ENCODE results near the gene DNAJC9.
A peak's percentile ranks its signal among the peaks of the same experiment; 100 is the strongest.
"Not testable (repeated sequence)": the region's sequence is repeated elsewhere in the genome, so short reads cannot be mapped to it uniquely, and the experiment has no call there.

Gene DNAJC9

GRCh38 chr10:73246646-73247508 is at the start of gene DNAJC9:
Gene DNAJC9, minus strand, starts transcription at chr10:73247255. Its CDS starts 66 bp downstream, at chr10:73247189.
- peak; percentile 99 for DNase-seq

DNA sequence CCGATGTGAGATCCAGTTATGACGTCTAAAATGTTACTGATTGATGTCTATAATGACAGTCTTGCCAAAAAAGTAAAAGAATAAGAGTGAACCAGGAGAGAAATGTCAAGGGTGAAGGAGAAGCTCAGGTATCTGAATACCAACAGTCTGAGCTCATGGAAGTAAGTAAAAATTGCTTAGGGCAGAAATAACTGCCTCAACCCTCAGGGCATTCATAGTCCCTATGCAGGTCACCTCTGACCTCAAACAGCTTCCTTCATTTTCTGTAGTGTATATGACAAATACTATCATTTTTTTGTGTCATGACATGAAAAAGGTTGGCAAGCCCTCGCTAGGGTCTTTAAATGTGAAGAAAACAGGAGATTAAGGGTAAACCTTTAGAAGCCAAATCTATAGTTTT is 46.4 kb upstream of the DNAJC9 start:
- DNase-seq: no peak

DNA sequence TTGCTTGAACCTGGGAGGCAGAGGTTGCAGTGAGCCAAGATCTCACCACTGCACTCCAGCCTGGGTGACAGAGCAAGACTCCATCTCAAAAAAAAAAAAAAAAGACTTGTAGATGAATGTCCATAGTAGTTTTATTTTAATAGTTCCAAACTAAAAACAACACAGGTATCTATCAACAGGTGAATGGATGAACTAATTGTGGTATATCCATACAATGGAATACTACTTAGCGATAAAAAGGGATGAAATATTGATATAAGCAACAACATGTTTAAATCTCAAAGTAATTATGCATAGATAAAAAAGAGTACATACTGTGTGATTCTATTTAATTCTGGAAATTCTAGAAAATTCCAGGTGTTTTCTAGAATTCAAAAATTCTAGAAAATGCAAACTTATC is 42.9 kb upstream of the DNAJC9 start:
- no peak for DNase-seq

DNA sequence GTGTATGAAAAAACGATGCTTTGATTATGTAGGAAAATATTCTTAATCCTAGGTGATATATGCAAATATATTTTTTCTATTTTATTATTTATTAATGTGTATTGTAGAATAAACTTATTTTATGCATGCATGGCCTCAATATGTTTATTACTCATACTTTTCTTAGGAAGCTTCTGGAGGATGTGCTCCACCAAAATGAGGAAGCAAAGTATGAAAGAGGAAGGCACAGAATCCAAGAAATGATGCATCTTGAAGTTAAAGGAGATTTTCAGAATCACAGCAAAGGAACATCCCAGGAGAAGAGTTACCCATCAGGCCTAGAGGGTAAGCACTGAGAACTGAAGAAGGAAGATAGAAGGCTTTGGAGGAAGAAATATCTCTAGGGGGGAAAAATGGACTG is 40.4 kb upstream of the DNAJC9 start:
- no peak for DNase-seq

- no peak for DNase-seq
Observed at GRCh38 chr10:73281097-73281496, 34.0 kb upstream of the DNAJC9 start.

DNA sequence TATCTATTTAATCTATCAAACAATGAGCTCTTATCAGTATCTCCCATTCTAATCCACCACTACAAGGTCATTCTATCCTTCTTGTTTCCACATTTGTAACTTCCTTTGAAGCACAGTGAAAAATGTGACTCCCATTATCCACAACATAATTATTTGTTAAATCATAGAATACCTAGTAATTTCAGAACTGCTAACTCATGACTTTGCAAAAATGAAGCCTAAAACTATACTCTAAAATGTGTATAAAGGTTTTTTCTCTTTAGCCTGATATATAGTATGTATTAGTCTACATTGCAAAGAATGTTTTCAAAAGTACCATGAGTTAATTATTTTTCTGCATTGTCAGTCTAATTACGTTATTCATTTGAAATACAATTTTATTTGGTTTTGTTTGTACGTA is 17.4 kb upstream of the DNAJC9 start:
- DNase-seq: no peak

DNA sequence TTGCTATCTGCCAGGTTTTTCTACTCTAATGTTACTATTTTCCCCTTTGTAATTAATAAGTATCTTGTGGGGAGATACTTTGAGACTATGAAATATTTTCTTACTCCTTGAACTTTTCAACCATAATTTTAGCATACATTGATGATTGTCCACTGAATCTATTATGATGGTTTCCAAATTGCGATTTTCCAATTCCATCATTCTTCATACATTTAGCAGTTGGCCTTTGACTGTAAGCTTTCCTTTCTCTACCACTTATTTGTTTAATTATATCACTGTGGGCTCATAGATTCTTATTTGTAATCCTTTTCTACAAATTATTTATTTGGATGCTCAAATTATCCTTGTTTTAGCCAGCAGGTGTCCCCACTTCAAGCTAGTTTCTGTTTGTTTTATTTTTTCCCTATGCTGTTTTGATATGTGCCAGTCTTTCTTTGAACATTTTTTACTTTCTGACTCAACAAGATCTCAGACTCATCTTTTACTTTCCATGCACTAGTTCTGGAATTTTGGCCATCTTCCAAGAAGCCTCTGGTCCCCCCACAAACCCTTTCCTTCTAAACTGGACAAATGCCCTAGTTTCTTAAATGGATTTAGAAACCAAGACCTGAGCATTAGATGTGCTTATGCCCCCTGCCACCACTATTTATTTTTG is 16.8 kb upstream of the DNAJC9 start:
- no peak for DNase-seq

DNA sequence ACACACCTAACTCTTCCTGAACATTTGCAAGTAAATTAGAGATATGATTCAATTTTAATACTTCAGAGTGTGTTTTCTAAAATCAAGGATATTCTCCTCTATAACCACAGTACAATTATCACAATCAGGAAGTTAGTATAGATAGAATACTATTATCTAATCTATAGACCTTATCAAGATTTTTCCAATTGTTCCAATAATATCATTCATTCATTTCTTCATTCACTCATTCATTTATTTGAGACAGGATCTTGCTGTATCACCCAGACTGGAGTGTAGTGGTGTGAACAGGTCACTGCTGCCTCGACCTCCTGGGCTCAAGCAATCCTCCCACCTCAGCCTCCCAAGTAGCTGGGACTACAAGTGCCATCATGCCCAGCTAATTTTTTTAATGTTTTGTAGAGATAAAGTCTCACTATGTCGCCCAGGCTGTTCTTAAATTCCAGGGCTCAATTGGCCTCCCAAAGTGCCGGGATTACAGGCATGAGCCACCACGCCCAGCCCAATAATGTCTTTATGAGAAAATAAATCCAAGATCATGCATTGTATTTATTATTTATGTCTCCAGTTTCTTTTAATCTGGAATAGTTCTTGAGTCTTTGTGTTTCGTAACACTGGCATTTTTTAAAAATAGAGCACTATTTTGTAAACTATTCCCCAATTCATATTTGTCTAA is 16.0 kb upstream of the DNAJC9 start:
- DNase-seq: no peak

GRCh38 chr10:73262105-73262730 is 15.2 kb upstream of the DNAJC9 start:
- DNase-seq: no peak

DNA sequence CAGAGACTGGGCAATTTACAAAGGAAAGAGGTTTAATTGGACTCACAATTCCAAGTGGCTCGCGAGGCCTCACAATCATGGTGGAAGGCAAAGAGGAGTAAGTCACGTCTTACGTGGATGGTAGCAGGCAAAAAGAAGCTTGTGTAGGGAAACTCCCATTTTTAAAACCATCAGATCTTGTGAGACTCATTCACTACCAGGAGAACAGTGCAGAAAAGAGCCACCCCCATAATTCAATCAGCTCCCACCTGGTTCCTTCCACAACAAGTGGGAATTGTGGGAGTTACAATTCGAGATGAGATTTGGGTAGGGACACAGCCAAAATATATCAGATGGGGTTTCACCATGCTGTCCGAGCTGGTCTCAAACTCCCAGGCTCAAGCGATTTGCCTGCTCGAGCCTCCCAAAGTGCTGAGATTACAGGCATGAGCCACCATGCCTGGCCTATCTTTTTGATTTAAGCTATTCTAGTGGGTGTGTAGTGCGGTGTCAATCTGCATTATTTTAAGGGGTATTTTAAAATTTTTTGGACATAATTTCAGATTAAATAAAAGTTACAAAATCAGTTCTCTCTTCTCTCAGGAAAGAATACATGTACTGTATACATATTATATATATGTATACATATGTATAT is 14.4 kb upstream of the DNAJC9 start:
- DNase-seq: no peak

- not testable (repeated sequence) for DNase-seq
Observed at GRCh38 chr10:73258612-73259011, 11.6 kb upstream of the DNAJC9 start.

DNA sequence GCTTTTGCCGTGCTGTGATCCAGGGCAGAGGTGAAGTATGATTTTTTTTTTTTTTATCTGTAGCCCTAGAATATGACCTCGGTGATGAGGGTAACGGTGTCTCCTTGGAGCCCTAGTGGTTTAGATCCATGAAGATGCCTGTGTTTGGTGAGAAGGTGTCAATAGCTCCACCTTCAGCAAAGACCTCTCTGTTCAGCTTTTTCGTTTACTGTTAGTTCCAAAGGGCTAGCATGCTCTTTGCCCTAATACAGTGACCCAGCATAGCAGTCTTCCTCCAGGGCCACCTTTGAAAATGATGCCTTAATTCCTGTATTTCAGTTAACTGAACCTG is 6.1 kb upstream of the DNAJC9 start:
- no peak for DNase-seq

- peak; percentile 93 for DNase-seq
Observed at GRCh38 chr10:73252445-73253224, 5.6 kb upstream of the DNAJC9 start, which contains the start of gene MRPS16. Gene MRPS16, minus strand, starts transcription at chr10:73252644. Its CDS starts 162 bp downstream, at chr10:73252482.

- peak; percentile 52 for DNase-seq
Observed at GRCh38 chr10:73251683-73252444, 4.8 kb upstream of the DNAJC9 start.

DNA sequence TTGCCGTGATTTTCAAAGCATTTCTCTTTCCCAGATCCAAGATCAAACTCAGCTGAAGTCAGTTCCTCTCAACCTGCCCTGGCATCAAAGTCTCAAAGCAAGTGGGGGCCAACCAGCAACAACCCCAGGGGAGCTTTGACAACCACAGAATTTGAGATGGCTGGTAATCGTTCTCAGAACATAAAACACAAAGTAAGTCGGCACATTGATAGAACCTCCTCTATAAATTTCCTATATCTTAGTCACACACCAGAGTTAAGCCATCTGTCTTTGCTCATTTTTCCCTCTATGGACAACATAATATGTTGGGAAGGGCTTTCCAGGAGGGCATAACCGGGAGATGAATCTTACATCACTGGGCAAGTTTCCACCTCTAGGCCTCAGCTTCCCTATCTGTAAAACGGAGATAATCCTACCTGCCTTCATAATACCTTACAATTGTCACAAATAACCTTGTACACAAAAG is 1.2 kb upstream of the DNAJC9 start:
- DNase-seq: no peak

DNA sequence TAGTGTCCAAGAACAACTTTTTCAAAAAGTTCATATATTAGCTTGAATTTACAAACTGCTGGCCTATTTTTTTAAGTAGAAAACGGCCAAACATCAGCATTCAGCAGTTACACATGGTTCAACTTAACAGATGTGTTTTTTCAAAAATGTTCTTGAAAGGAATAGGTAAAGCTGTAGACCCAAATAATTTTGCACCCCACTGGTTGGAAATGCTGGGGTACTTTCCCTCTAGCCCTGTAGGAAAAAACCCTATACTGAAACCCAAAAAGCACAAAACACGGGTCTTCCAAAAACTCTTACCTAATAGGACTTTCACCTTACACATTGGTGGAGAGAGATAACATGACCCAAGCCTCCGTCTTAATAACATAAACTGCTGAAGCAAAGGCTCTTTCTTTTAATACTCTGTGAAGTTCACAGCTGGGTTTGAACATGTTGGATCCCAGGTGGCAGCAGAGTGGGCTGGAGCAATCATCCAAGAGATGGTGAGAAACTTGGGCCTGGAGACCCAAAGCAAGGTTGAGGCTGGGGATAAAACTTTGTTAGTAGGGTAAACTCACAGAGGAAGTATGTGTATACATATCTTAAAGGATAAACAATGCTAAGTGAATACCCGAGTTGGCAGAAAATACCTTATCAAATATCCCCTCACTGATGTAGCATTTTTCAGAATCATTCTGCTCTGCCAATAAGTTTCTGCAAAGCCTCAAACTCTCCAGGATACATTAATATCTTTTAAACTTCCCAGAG is 629 bp upstream of the DNAJC9 start:
- DNase-seq: no peak

DNA sequence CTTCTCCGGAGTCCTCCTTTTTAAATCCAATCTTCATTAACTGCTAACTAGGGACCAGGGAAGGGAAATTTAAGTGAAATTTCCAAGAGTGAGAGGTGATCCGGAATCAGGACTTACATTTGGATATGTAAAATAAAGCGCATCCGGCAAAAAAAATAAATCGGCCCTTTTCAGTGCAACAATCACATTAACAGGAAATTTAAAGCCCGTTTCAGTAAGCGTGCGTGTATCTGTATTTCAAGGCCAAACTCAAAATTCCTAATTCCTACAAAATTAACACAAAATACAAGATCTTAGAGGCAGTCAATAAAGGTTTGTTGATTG is 771 bp downstream of the DNAJC9 start:
- DNase-seq: no peak

- no peak for DNase-seq
Observed at GRCh38 chr10:73244866-73245477, 2.1 kb downstream of the DNAJC9 start.

DNA sequence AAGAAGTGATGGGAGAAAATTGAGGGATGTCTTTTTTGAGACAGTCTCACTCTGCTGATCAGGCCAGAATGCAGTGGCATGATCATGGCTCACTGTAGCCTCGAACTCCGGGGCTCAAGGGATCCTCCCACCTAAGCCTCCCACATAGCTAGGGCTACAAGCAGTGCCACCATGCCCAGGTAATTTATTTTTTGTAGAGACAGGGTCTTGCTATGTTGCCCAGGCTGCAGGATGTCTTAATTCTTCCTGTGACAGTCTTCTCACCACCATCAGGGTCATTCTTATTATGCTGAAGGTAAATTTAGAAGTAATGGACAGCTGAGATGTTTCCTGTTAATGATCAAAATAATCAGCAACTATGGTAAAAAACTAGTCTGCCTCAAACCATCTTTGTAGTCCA is 7.1 kb downstream of the DNAJC9 start:
- DNase-seq: no peak

GRCh38 chr10:73238990-73239566 is 8.0 kb downstream of the DNAJC9 start:
- DNase-seq: no peak
